Gastroesophageal sphincter (tissue), 3 donors: ENCODE results near the gene UBR4.

Experiments used
- POLR2A ChIP-seq, 2 donors: fragments of 450-650 bp; IDR thresholded peaks; one replicate each; pipeline ENCODE4 v1.6.1; 2017; ENCODE audit warnings: antibody characterized with exemption in 2 of 2, mild to moderate bottlenecking in 2 of 2, moderate library complexity in 1 of 2
- TF ChIP-seq, protein P1 (sequence below), 4 experiments: fragments of 200-600 bp in 2 of 4; fragments of 450-650 bp in 2 of 4; sonication (generic) in 1 of 4; IDR thresholded peaks; one replicate each; pipeline ENCODE4 v1.5.1; 2017 to 2019; ENCODE audit warnings: antibody characterized with exemption in 4 of 4, mild to moderate bottlenecking in 2 of 4, moderate library complexity in 2 of 4

DNA sequence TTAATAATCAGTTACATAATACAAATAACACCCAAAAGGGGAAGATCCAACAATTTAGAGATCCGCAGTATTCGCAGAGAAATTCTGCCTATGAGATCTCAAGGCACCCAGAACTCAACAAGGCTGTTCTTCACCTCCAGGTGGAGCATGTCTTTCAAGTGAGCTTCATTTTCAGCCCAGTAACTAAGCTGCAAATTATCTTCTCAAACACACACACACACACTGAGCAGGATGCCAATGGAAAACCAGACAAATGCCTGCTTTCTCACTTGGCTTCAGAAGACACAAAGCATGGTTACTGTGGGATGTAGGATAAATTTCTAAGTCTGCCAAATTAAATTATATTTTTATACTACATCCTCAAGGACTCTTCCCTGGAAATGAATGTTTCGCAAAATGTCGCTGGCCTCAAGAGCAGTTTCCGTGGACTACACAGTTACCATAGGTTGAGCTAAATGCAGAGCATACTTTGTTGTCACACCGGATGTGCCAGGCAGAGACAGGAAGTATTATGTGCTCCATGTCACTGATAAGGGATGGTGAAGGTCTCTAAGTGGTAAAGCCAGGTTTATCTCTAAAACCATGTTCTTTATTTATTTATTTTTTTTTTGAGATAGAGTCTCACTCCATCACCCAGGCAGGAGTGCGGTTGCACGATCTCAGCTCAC, 30.3 kb downstream of the UBR4 start:
- TF ChIP-seq, protein P1, sequence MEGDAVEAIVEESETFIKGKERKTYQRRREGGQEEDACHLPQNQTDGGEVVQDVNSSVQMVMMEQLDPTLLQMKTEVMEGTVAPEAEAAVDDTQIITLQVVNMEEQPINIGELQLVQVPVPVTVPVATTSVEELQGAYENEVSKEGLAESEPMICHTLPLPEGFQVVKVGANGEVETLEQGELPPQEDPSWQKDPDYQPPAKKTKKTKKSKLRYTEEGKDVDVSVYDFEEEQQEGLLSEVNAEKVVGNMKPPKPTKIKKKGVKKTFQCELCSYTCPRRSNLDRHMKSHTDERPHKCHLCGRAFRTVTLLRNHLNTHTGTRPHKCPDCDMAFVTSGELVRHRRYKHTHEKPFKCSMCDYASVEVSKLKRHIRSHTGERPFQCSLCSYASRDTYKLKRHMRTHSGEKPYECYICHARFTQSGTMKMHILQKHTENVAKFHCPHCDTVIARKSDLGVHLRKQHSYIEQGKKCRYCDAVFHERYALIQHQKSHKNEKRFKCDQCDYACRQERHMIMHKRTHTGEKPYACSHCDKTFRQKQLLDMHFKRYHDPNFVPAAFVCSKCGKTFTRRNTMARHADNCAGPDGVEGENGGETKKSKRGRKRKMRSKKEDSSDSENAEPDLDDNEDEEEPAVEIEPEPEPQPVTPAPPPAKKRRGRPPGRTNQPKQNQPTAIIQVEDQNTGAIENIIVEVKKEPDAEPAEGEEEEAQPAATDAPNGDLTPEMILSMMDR (IDR thresholded peaks at IDR 0.05) = peak in 3 of 4 experiments; percentile 13 to 36 (median 36)
- TF ChIP-seq POLR2A (IDR thresholded peaks at IDR 0.05) = no peak
